Endothelial cell of umbilical vein (primary cell): ENCODE measurements around the gene SH3BP5L. TPM values are rescaled to one million over a fixed set of nuclear protein-coding genes. Genes with fewer than 3 reads are reported as not detected.

Source experiments
- BruUV-seq: library from RNA; stranded (reverse); fragments of 400-500 nt; replicated peaks from 2 replicates; lab custom pipeline; 2021; lab: Mats Ljungman, UMichigan
- CTCF ChIA-PET: fragments of 300-600, 350-600 bp; sonication (Branson Sonifier 250); formaldehyde crosslinking; loops from one replicate; lab custom pipeline; 2021; ENCODE audit warnings: antibody characterized with exemption, inconsistent platforms; lab: Charles Lee
- POLR2A ChIA-PET: fragments of 300-600, 350-600 bp; sonication (Branson Sonifier 250); formaldehyde crosslinking; loops from one replicate; lab custom pipeline; 2021; ENCODE audit warnings: antibody characterized with exemption, inconsistent platforms; lab: Charles Lee
- DNase-seq: peaks from one replicate; pipeline ENCODE4 v3.0.0-alpha.2; 2011; ENCODE audit warnings: low read depth, low spot score
- FAIRE-seq: peaks from 2 replicates; lab custom pipeline; 2011; peaks lifted over from hg19 to GRCh38; lab: Jason Lieb, UNC
- H2AFZ ChIP-seq: 2 replicates; pipeline ENCODE4 v1.6.0; 2012; ENCODE audit warnings: low read depth, low read length, control low read depth, inconsistent platforms
- H3K27ac ChIP-seq: 2 replicates; pipeline ENCODE4 v1.5.1; 2011; ENCODE audit warnings: low read depth, mild to moderate bottlenecking, control low read depth, low read length, moderate library complexity; ENCODE audit not compliant: insufficient read depth
- H3K27me3 ChIP-seq, 2 experiments: 2 replicates each; pipeline versions ENCODE4 v1.6.0 to v1.6.1; 2011; ENCODE audit warnings: low read length in 2 of 2, mixed read lengths in 1 of 2; ENCODE audit not compliant: control insufficient read depth in 2 of 2, insufficient read depth in 2 of 2
- H3K36me3 ChIP-seq, 2 experiments: 2 replicates in 1 of 2; 3 replicates in 1 of 2; pipeline ENCODE4 v1.5.1; 2011; ENCODE audit warnings: low read length in 2 of 2, mild to moderate bottlenecking in 1 of 2, moderate library complexity in 1 of 2; ENCODE audit not compliant: control insufficient read depth in 2 of 2, insufficient read depth in 2 of 2; ENCODE audit errors: extremely low read depth in 1 of 2
- H3K4me1 ChIP-seq: 3 replicates; pipeline ENCODE4 v1.5.1; 2011; ENCODE audit warnings: mild to moderate bottlenecking, low read length; ENCODE audit not compliant: control insufficient read depth, insufficient read depth; ENCODE audit errors: extremely low read depth
- H3K4me2 ChIP-seq: 2 replicates; pipeline ENCODE4 v1.6.1; 2011; ENCODE audit warnings: low read length, control low read depth, mixed read lengths; ENCODE audit not compliant: insufficient read depth
- H3K4me3 ChIP-seq, 3 experiments: fragments of 200-600 bp in 1 of 3; sonication (generic), shearing (Covaris generic) in 1 of 3; replicated peaks in 1 of 3; 2 replicates each; pipeline ENCODE4 v1.5.1; 2011 to 2016; ENCODE audit warnings: control low read depth in 3 of 3, low read length in 3 of 3, mild to moderate bottlenecking in 2 of 3, inconsistent platforms in 1 of 3, low read depth in 1 of 3, moderate library complexity in 1 of 3; ENCODE audit not compliant: insufficient read depth in 1 of 3
- H3K79me2 ChIP-seq: 2 replicates; pipeline ENCODE4 v1.6.0; 2012; ENCODE audit warnings: low read length, inconsistent platforms; ENCODE audit not compliant: control insufficient read depth, insufficient read depth
- H3K9ac ChIP-seq: replicated peaks from 2 replicates; pipeline ENCODE3; 2011; ENCODE audit warnings: low read length, control low read depth; ENCODE audit not compliant: insufficient read depth; ENCODE audit errors: extremely low read depth
- H3K9me1 ChIP-seq: replicated peaks from 3 replicates; pipeline ENCODE4 v1.6.0; 2011; ENCODE audit warnings: mild to moderate bottlenecking, low read length; ENCODE audit not compliant: control insufficient read depth, insufficient read depth; ENCODE audit errors: extremely low read depth
- H3K9me3 ChIP-seq: replicated peaks from 2 replicates; pipeline ENCODE4 v1.5.1; 2012; ENCODE audit warnings: low read length, inconsistent platforms; ENCODE audit not compliant: control insufficient read depth, insufficient read depth
- H4K20me1 ChIP-seq: replicated peaks from 2 replicates; pipeline ENCODE3; 2011; ENCODE audit warnings: mild to moderate bottlenecking, low read length; ENCODE audit not compliant: control insufficient read depth, insufficient read depth; ENCODE audit errors: extremely low read depth
- CTCF ChIP-seq, 2 donors: IDR thresholded peaks; 1 replicate in 1 of 2; 2 replicates in 1 of 2; pipeline ENCODE4 v1.5.1; 2011; ENCODE audit warnings: low read length in 2 of 2, mild to moderate bottlenecking in 2 of 2, moderate library complexity in 2 of 2, control low read depth in 1 of 2, inconsistent platforms in 1 of 2, low read depth in 1 of 2; ENCODE audit not compliant: insufficient read depth in 1 of 2; ENCODE audit errors: extremely low read depth in 1 of 2
- EZH2 ChIP-seq: IDR thresholded peaks from 2 replicates; pipeline ENCODE4 v1.6.1; 2012; ENCODE audit warnings: borderline replicate concordance, low read depth, mild to moderate bottlenecking, moderate library complexity, low read length, inconsistent platforms; ENCODE audit not compliant: severe bottlenecking
- FOS ChIP-seq: IDR thresholded peaks from 2 replicates; pipeline ENCODE4 v1.6.1; 2011; ENCODE audit warnings: mild to moderate bottlenecking, low read length, moderate library complexity, borderline replicate concordance; ENCODE audit not compliant: insufficient read depth
- GATA2 ChIP-seq: IDR thresholded peaks from 2 replicates; pipeline ENCODE4 v1.7.0; 2011; ENCODE audit warnings: low read depth, mild to moderate bottlenecking, moderate library complexity, mixed read lengths, low read length; ENCODE audit not compliant: insufficient read length, insufficient read depth
- JUN ChIP-seq: IDR thresholded peaks from 2 replicates; pipeline ENCODE4 v1.6.1; 2011; ENCODE audit warnings: borderline replicate concordance, low read depth; ENCODE audit not compliant: insufficient read length, insufficient read depth
- MAX ChIP-seq: IDR thresholded peaks from 2 replicates; pipeline ENCODE4 v1.6.1; 2011; ENCODE audit not compliant: insufficient read depth, insufficient read length
- MYC ChIP-seq: IDR thresholded peaks from one replicate; pipeline ENCODE4 v1.6.1; 2011; ENCODE audit warnings: mild to moderate bottlenecking, low read depth, low read length
- POLR2A ChIP-seq: IDR thresholded peaks from 2 replicates; pipeline ENCODE4 v1.6.1; 2012; ENCODE audit warnings: low read depth, mild to moderate bottlenecking, control low read depth, low read length
- POLR2AphosphoS5 ChIP-seq: IDR thresholded peaks from 2 replicates; pipeline ENCODE4 v1.6.1; 2012; ENCODE audit warnings: low read depth, mild to moderate bottlenecking, control low read depth, low read length, moderate library complexity; ENCODE audit not compliant: insufficient read depth
- dilution Hi-C: fragments of 300-500 bp; cut with MboI; formaldehyde crosslinking; loops from one replicate; pipeline ENCODE4 v1.15.0; 2019; ENCODE audit warnings: low sequenced_read_pairs; ENCODE audit not compliant: extremely low pct_ligation_motif_present
- intact Hi-C: fragments of 100-400 bp; cut with micrococcal nuclease; formaldehyde crosslinking; loops from one replicate; pipeline ENCODE4 v1.10.0; 2022
- polyA plus RNA-seq, 4 experiments: library from polyadenylated mRNA; depleted of rRNA in 3 of 4; stranded (reverse) in 3 of 4; unstranded in 1 of 4; fragments of >200 nt; gene quantifications; 2 replicates each; pipeline versions ENCODE4 v1.2.1 to v1.2.3, GENCODE V29; 2011 to 2012; ENCODE audit warnings: missing spikeins in 1 of 4
- total RNA-seq: library from RNA; stranded (reverse); gene quantifications from 2 replicates; pipeline ENCODE4 v1.2.3, GENCODE V29; 2021

The SH3BP5L gene
- total and polyA plus RNA-seq, 2 donors (not counting 3 experiments of a cell fraction or from before 2014, with no cell fraction given): 24.7 TPM

- Histone ChIP-seq H2AFZ (no peak overlapping the region), H3K4me3 (no peak overlapping the region), H3K9me3 (no peaks in the 10 kb centered on the region), H4K20me1 (no peaks in the 10 kb centered on the region), H3K4me2 (no peak overlapping the region), H3K36me3 (peaks cover 8 to 51% of the 10 kb centered on the region in 2 experiments), H3K79me2 (peaks cover 8% of the 10 kb centered on the region), H3K27ac (no peak overlapping the region), H3K9me1 (no peaks in the 10 kb centered on the region), H3K4me1 (no peaks in the 10 kb centered on the region), H3K27me3 (no peaks in the 10 kb centered on the region), H3K9ac (no peak overlapping the region)
- dilution Hi-C loops (no loop called here), intact Hi-C loops (no loop called here)
- POLR2A ChIA-PET: no interaction called here
- BruUV-seq: no TSS peak
- TF ChIP-seq MAX: no peak
- no peak for TF ChIP-seq EZH2
- no peak for TF ChIP-seq POLR2AphosphoS5
- no peak for TF ChIP-seq POLR2A
- no peak for TF ChIP-seq CTCF (IDR thresholded peaks at IDR 0.05; ENCODE audit: extremely low read depth in 1 of 2, insufficient read depth in 1 of 2, low read depth in 1 of 2, low read length in 2 of 2)
- TF ChIP-seq MYC: no peak
- no peak for TF ChIP-seq GATA2
- no peak for TF ChIP-seq JUN
- no peak for TF ChIP-seq FOS
- CTCF ChIA-PET: no interaction called here
- FAIRE-seq (no peak), DNase-seq (no peak)
Measured at GRCh38 chr1:248814351-248814750, 11.4 kb downstream of the SH3BP5L start.
